K562 (cell line): Measurements from ENCODE around the gene SYNGR3. TPM values are rescaled to one million over a fixed set of nuclear protein-coding genes. Genes with fewer than 3 reads are reported as not detected.
A peak's percentile ranks its signal among the peaks of the same experiment; 100 is the strongest.

Source experiments
- EGR1 ChIP-seq: fragments of 450-650 bp; conservative IDR thresholded peaks from 2 replicates; pipeline ENCODE4 v1.6.1; 2017; ENCODE audit warnings: mild to moderate bottlenecking
- ESRRA ChIP-seq: fragments of 450-650 bp; IDR thresholded peaks from 2 replicates; pipeline ENCODE4 v1.6.1; 2014; ENCODE audit warnings: low read depth, mild to moderate bottlenecking, moderate library complexity, borderline replicate concordance
- ETV6 ChIP-seq, 3 experiments: fragments of 150-350 bp in 1 of 3; sonication (generic) in 1 of 3; formaldehyde crosslinking in 1 of 3; IDR thresholded peaks; 2 replicates each; pipeline versions ENCODE4 v1.6.1 to v1.8.0; 2014 to 2022; ENCODE audit warnings: borderline replicate concordance in 2 of 3, low read depth in 2 of 3, antibody characterized with exemption in 1 of 3, low read length in 1 of 3, mild to moderate bottlenecking in 1 of 3, missing genetic modification reagents in 1 of 3
- HCFC1 ChIP-seq: IDR thresholded peaks from 2 replicates; pipeline ENCODE4 v1.6.1; 2012; ENCODE audit warnings: low read depth, low read length, improper control_type of control experiment
- HMG20B ChIP-seq: fragments of 250-450 bp; sonication (Bioruptor Pico); IDR thresholded peaks from 2 replicates; pipeline ENCODE4 v1.5.0; 2021; ENCODE audit warnings: mild to moderate bottlenecking
- HMGN3 ChIP-seq: IDR thresholded peaks from 2 replicates; pipeline ENCODE4 v1.6.1; 2011; ENCODE audit warnings: borderline replicate concordance, low read depth, mild to moderate bottlenecking, mixed read lengths, low read length; ENCODE audit not compliant: insufficient read length; ENCODE audit errors: extremely low read depth
- KLF6 ChIP-seq: fragments of 250-450 bp; sonication (Bioruptor Pico); IDR thresholded peaks from 2 replicates; pipeline ENCODE4 v1.4.0; 2020; ENCODE audit warnings: mild to moderate bottlenecking, moderate library complexity, borderline replicate concordance
- MAFF ChIP-seq: IDR thresholded peaks from 2 replicates; pipeline ENCODE4 v1.6.1; 2012; ENCODE audit warnings: low read length, improper control_type of control experiment
- MEF2A ChIP-seq: IDR thresholded peaks from 2 replicates; pipeline ENCODE4 v1.6.1; 2011; ENCODE audit warnings: low read depth, mild to moderate bottlenecking, low read length, moderate library complexity; ENCODE audit not compliant: control insufficient read depth
- MYC ChIP-seq, 2 experiments: fragments of 250-450 bp in 1 of 2; sonication (Bioruptor Pico) in 1 of 2; IDR thresholded peaks; 2 replicates each; pipeline versions ENCODE4 v1.5.1 to v1.6.1; 2012 to 2021; ENCODE audit warnings: low read depth in 2 of 2, borderline replicate concordance in 1 of 2, improper control_type of control experiment in 1 of 2, low read length in 1 of 2, mild to moderate bottlenecking in 1 of 2, moderate library complexity in 1 of 2
- NCOA1 ChIP-seq: fragments of 450-650 bp; IDR thresholded peaks from 2 replicates; pipeline ENCODE4 v1.6.1; 2016; ENCODE audit warnings: low read depth
- NFRKB ChIP-seq: fragments of 450-650 bp; IDR thresholded peaks from 2 replicates; pipeline ENCODE4 v1.6.1; 2016; ENCODE audit warnings: low read depth
- NKRF ChIP-seq: fragments of 450-650 bp; IDR thresholded peaks from 2 replicates; pipeline ENCODE4 v1.6.1; 2016; ENCODE audit warnings: borderline replicate concordance
- POLR2AphosphoS2 ChIP-seq: IDR thresholded peaks from 2 replicates; pipeline ENCODE4 v1.6.1; 2012; ENCODE audit warnings: low read length, improper control_type of control experiment
- TAF1 ChIP-seq: IDR thresholded peaks from 2 replicates; pipeline ENCODE4 v1.6.1; 2011; ENCODE audit warnings: mild to moderate bottlenecking, low read length, moderate library complexity; ENCODE audit not compliant: insufficient read depth, control insufficient read depth, severe bottlenecking; ENCODE audit errors: extremely low read depth
- TCF3 ChIP-seq: sonication (generic); formaldehyde crosslinking; IDR thresholded peaks from 2 replicates; pipeline ENCODE4 v1.4.0; 2020; ENCODE audit warnings: mild to moderate bottlenecking, missing genetic modification reagents
- ZBTB7A ChIP-seq: IDR thresholded peaks from 2 replicates; pipeline ENCODE4 v1.6.1; 2011; ENCODE audit warnings: low read depth, mild to moderate bottlenecking, low read length, moderate library complexity, borderline replicate concordance; ENCODE audit not compliant: control insufficient read depth
- ZBTB9 ChIP-seq: fragments of 450-650 bp; formaldehyde crosslinking; IDR thresholded peaks from 2 replicates; pipeline ENCODE4 v1.4.0; 2020; ENCODE audit warnings: mild to moderate bottlenecking, moderate library complexity
- ZNF589 ChIP-seq: fragments of 200-800 bp; sonication (Bioruptor generic); IDR thresholded peaks from 2 replicates; pipeline ENCODE4 v1.6.1; 2016; ENCODE audit warnings: low read depth, missing genetic modification characterization, missing compliant biosample characterization
- polyA plus RNA-seq, 8 experiments: library from polyadenylated mRNA; depleted of rRNA in 4 of 8; stranded (reverse) in 5 of 8; unstranded in 3 of 8; fragments of >200 nt; fragmentation: Nextera tagmentation in 2 of 8; fragmentation: Illumina TruSeq in 1 of 8; extraction: Ambion mirVana in 2 of 8; extraction: Trizol in 1 of 8; gene quantifications; 2 replicates each; pipeline versions ENCODE4 v1.2.1 to v1.2.3, GENCODE V29; 2011 to 2014; ENCODE audit warnings: inconsistent platforms in 1 of 8, missing spikeins in 1 of 8
- total RNA-seq, 7 experiments: library from RNA; depleted of rRNA in 6 of 7; stranded (reverse); fragments of >200 nt in 6 of 7; fragmentation: Illumina TruSeq in 2 of 7; extraction: Trizol in 2 of 7; gene quantifications; 2 replicates each; pipeline versions ENCODE4 v1.2.1 to v1.2.3, GENCODE V29; 2011 to 2021; ENCODE audit warnings: low replicate concordance in 1 of 7
- TF ChIP-seq, protein P1 (sequence below): fragments of 450-650 bp; IDR thresholded peaks from 2 replicates; pipeline ENCODE4 v1.6.1; 2016; ENCODE audit warnings: mild to moderate bottlenecking

The SYNGR3 gene
- total and polyA plus RNA-seq, 9 of the 15 experiments (the other 6 are each of a cell fraction or from before 2014, with no cell fraction given) = 3.7 to 69.2 (median 36.3) TPM

DNA sequence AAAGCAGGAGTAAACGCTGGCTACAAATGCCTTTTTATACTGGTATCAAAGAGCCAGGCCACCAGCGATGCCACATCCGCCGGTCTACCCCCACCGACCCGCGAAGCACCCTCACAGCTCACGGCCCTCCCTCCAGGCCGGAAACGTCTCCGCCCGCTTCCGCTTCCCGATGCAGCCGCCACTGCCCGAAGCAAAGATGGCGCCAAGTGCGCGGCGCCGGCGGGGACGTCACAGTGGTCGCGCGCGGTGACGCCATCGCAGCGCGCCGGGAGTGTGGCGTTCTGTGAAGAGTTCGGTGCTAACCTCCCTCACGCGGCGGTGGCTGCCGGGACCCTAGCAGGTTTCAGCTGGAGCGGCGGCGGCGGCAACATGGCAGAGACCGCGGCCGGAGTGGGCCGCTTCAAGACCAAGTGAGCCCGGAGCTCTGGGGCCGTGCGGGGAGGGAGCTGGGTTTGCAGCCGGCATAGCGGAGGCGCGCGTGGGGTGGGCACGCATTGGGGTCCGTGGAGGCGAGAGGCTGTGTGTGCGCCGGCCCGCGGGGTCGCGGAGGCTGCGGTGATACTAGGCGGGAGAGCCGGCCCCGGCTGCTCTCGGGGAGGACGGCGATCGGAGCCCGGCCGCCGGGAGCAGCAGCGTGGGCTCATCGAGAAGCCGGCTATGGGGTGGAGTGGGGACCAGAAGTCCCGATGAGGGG is 17.8 kb upstream of the SYNGR3 start, which contains the start of gene TBL3 (continued):
- TF ChIP-seq HMGN3 (peak; percentile 93), EGR1 (peak; percentile 93), KLF6 (CRISPR knock-in tag) (peak; percentile 72; the same call in 1 of the 2 replicates), MEF2A (no peak), HMG20B (CRISPR knock-in tag) (no peak), MYC (IDR thresholded peaks at IDR 0.05; ENCODE audit: low read depth, low read length) (peak; percentile 97), MYC (CRISPR knock-in tag; IDR thresholded peaks at IDR 0.05; ENCODE audit: borderline replicate concordance, low read depth) (0 out of 2 replicates have a peak, but pooled peaks have one; percentile 48), HCFC1 (peak; percentile 100), NCOA1 (no peak), TCF3 (CRISPR knock-in tag) (peak; percentile 43), TAF1 (peak; percentile 90), MAFF (no peak), POLR2AphosphoS2 (peak; percentile 77; the same call in 1 of the 2 replicates), ESRRA (peak; percentile 77), ZBTB9 (CRISPR knock-in tag) (peak; percentile 86; the same call in 1 of the 2 replicates), NFRKB (no peak), NKRF (peak; percentile 92), ZNF589 (no peak; the same call in 1 of the 2 replicates), ETV6 (IDR thresholded peaks at IDR 0.05; ENCODE audit: borderline replicate concordance in 1 of 2, low read depth in 2 of 2, low read length in 1 of 2) (peak in 1 of 2 experiments; percentile 35; a peak in 1 of 4 replicates), ETV6 (CRISPR knock-in tag; IDR thresholded peaks at IDR 0.05; ENCODE audit: borderline replicate concordance) (0 out of 2 replicates have a peak, but pooled peaks have one; percentile 28), ZBTB7A (0 out of 2 replicates have a peak, but pooled peaks have one; percentile 19)
- TF ChIP-seq, protein P1, sequence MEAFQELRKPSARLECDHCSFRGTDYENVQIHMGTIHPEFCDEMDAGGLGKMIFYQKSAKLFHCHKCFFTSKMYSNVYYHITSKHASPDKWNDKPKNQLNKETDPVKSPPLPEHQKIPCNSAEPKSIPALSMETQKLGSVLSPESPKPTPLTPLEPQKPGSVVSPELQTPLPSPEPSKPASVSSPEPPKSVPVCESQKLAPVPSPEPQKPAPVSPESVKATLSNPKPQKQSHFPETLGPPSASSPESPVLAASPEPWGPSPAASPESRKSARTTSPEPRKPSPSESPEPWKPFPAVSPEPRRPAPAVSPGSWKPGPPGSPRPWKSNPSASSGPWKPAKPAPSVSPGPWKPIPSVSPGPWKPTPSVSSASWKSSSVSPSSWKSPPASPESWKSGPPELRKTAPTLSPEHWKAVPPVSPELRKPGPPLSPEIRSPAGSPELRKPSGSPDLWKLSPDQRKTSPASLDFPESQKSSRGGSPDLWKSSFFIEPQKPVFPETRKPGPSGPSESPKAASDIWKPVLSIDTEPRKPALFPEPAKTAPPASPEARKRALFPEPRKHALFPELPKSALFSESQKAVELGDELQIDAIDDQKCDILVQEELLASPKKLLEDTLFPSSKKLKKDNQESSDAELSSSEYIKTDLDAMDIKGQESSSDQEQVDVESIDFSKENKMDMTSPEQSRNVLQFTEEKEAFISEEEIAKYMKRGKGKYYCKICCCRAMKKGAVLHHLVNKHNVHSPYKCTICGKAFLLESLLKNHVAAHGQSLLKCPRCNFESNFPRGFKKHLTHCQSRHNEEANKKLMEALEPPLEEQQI = no peak
